ENCODE data around the gene SPTLC3.

- TF ChIP-seq GATA3 (IDR thresholded peaks at IDR 0.05; ENCODE audit: low read depth, low read length): no peak
- no peak for TF ChIP-seq GATA2 (IDR thresholded peaks at IDR 0.05; ENCODE audit: low read depth, low read length)
These were observed 204.6 kb downstream of the SPTLC3 start for GRCh38 chr20:13213335-13213734.

Measured in SH-SY5Y (cell line).